Stimulated activated CD8-positive, alpha-beta memory T cell treated with anti-CD3 and anti-CD28 coated beads, Interleukin-4, amount 100 ng/mL, for 4 hours (primary cell): ENCODE data around the gene CTBP1.
"Not testable (repeated sequence)": the region's sequence is repeated elsewhere in the genome, so short reads cannot be mapped to it uniquely, and the experiment has no call there.

ENCODE experiments used
- DNase-seq, 2 donors: peaks; one replicate each; pipeline ENCODE4 v3.0.0-alpha.2; 2020; ENCODE audit warnings: low read depth in 2 of 2, low spot score in 1 of 2

CTBP1 gene

DNA sequence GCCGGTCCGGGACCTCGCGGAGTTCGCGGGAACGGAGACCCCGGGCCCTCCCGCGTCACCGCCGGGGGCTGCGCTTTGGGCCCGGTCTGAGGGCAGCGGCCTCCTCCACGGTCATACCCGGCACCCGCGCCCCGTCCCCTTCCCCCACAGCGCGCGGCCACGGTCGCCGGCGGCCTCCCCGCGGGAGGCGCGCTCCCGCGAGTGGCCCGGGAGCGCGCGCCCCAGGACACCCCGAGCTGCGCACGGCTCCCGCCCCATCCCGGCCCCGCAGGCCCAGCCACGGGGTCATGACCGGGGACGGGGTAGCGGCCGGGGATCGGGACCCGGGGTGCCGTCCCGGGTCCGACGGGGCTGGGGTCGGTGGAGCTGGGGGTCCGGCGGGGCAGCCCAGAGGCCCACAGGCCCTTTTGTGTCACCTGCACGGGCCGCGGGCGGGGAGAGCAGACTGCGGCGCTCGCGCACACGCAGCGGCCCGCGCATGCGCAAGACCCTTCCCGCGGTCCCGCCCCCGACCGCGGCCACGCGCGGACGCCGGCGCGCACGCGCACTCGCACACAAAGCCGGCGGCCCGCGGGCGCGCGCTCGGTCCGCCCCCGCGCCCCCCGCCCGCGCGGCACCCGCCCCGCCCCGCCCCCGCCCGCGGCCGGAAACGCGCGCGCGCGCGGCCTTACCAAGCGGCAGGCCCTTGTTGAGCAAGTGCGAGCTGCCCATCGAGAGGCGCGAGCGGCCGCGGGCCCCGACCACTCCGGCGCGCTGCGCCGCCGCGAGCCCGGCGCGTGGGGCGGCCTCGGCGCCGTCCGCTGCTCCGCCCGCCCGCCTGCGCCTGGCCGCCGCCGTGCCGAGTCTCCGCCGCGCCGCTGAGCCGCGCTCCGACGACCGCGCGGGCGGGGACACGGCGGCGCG lies at the start of gene CTBP1:
Gene CTBP1 (minus strand): TSS at position 886 of the 903 bp plus-strand sequence. CDS start 7,799 bp downstream, outside the sequence.
- DNase-seq, result peak; percentile 40 to 62

DNA sequence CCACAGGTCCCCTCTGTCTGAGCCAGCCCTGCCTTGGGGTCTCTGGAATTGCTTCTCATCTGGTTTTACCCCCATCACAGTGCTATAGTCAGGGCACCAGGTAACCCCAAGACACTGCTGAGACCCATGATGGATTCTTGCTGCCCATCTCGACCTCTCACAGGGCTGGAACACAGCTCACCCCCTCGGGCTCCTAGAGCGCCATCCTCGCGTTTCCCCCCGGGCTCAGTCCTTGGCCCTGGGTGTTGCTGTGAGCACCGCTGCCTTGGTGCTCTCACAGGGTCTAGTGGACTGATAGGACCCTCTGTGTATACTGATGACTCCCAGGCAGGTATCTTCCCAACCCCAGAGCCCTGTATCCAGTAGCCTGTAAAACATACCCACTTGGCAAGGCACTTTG lies 49.5 kb upstream of the CTBP1 start:
- DNase-seq, result no peak

- no peak for DNase-seq
These were observed 48.8 kb upstream of the CTBP1 start for GRCh38 chr4:1297456-1298325.

- no peak for DNase-seq
These were observed 48.1 kb upstream of the CTBP1 start for GRCh38 chr4:1297023-1297395.

DNA sequence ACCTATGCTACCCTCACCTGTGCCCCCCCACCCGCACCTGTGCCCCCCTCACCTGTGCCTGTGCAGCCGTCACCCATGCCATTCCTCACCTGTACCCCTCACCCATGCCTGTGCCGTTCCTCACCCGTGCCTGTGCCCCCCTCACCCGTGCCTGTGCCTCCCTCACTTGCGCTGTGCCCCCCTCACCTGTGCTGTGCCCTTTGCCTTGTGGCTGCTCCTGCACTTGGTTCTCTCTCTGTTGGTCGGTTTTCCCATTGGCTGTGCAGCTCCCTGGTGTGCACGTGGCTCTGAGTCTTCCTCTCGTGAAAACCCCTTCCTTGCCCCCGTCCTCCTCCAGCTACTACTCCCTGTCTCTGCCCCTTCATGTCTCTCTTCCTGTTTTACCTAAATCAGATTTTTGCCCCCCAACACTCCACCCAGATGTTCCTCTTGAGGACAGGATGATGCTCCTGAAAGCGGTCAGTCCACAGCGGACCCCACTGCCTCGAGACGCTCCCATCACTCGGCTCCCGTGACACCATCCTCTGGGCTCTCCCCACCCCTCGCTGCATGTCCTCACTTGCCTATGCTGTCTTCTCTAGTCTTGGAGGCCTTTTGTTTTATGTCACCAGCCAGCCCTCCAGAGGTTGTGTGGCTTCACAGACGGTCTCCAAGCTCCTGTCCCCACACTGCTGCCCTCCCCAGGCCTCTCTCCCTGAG lies 47.5 kb upstream of the CTBP1 start:
- DNase-seq, result no peak

DNA sequence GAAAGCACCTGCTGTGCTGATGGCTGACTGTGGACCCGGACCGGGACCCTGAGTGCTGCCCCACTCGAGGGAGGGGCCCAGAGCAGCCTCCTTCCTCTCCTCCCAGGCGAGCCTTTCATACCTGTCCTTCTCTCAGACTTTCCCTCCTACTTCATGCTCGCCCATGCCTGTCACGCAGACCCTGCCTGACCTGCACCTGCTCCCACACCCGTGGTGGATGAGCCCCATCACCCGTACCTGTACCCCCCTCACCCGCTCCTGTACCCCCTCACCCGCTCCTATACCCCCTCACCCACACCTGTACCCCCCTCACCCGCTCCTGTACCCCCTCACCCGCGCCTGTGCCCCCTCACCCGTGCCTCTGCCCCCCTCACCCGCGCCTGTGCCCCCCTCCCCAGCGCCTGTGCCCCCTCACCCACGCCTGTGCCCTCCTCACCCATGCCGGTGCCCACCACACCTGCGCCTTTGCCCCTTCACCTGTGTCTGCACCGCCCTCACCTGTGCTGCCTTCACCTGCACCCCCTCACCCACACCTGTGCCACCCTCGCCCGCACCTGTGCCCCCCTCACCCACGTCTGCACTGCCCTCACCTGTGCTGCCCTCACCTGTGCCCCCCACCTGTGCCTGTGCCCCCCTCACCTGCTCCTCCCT lies 46.6 kb upstream of the CTBP1 start:
- no peak for DNase-seq

GRCh38 chr4:1294891-1295290 lies 46.0 kb upstream of the CTBP1 start:
- no peak for DNase-seq

DNA sequence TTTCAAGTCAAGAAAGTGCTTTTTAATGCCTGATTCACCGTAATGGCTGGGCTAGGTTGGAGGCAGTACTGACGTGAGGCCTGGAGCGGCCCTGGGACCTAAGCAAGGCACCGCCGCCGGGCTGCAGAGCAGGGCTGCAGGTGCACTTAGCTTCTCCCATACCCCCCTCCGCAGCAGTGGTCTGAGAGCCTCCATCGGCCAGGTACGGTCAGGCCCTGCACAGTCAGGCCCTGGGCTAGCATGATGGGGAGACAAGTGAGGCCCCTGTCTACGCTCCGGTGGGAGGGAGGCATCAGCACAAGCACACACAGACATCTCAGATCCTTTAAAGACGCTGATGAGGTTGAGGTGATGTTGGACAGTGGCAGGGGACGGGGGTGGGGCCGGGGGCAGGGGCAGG lies 45.5 kb upstream of the CTBP1 start:
- DNase-seq, result no peak

DNA sequence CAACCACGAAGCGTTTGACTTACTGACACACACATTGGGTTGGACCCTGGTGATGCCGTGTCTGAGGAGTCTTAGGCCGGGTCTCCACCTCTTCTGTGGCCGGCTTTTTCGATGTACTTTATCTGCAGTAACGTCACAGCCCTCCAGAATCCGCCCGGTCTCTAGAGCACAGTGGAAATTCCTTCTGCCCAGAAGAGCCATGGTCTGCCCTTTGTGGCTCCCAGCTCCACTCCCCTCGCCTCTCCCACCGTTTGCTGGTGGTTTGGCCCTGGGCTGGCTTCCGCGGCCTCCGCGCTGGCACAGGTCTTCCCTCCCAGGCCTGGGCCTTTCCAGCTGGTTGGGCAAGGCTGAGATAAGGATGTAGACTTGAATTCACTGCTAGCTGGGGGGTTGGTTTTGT lies 45.1 kb upstream of the CTBP1 start:
- DNase-seq, result no peak

- DNase-seq, result no peak
These were observed 44.6 kb upstream of the CTBP1 start for GRCh38 chr4:1293531-1293941.

- not testable (repeated sequence) for DNase-seq
These were observed 43.7 kb upstream of the CTBP1 start for GRCh38 chr4:1292703-1293011.

- no peak for DNase-seq
These were observed 43.2 kb upstream of the CTBP1 start for GRCh38 chr4:1291996-1292702.

- no peak for DNase-seq
These were observed 42.2 kb upstream of the CTBP1 start for GRCh38 chr4:1291091-1291490.

GRCh38 chr4:1290165-1290977 lies 41.4 kb upstream of the CTBP1 start:
- DNase-seq, result no peak

DNA sequence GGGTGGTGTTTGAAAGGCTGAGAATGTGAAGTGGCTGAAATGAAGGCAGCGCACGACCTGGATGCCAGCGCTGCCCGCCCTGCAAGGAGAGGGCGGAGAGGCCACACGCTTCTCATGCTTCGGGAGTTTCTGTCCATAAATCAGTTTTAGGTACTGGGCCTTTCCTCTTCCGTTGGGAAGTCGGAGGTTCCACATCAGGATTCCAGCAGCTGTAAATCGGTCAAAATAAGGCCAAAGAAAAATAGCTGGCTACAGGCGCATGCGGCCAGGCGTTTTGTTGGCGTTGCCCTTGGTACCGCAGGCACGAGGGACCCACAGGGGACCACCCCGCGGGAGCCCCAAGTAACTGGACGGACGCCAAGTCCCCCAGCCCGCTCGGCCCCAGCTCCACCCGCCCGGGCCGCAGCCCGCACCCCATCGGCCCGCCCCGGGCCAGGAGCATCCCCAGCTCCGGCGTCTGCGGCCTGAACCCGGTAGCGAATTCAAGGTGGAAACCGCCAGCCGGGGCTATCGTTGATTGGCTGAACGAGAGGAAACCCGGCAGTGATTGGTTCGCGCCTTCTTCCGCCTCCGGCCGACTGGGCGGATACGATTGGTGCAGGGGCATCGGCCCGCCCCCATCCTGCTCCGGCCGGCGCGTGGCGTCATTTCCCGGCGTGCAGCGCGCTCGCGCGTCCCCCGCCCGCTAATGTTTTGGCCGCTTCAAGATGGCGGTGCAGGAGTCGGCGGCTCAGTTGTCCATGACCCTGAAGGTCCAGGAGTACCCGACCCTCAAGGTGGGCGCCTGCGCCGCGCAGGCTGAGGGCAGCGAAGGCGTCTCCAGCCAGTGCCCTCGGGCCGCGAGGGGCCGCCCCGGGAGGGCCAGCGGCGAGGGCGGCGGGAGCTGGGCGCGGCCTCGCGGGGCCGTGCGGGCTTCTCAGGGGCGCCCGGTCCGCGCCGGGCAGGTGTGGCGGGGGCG lies 40.6 kb upstream of the CTBP1 start, which contains the start of gene MAEA:
Gene MAEA (plus strand): TSS at position 685 of the 958 bp plus-strand sequence. CDS start 23 bp downstream, at position 708.
- DNase-seq, result peak; percentile 94

DNA sequence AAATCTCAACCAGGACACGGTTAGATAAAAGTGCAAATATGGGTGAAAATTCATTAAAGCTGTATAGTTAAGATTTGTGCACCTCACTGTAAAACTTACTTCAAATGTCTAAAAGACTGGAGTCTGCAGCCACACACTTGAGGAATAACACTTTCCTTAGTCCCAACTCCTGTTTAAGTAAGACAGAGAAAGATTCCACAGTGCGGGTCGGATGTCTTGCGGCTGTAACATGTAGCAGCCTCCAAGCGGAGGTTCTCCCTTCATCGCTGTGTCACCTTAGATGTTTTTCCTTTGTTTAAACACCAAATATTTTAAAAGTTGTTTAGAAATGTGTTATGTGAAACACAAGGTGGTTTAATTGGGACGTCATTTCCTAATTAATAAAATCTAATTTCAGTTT lies 39.9 kb upstream of the CTBP1 start:
- no peak for DNase-seq

DNA sequence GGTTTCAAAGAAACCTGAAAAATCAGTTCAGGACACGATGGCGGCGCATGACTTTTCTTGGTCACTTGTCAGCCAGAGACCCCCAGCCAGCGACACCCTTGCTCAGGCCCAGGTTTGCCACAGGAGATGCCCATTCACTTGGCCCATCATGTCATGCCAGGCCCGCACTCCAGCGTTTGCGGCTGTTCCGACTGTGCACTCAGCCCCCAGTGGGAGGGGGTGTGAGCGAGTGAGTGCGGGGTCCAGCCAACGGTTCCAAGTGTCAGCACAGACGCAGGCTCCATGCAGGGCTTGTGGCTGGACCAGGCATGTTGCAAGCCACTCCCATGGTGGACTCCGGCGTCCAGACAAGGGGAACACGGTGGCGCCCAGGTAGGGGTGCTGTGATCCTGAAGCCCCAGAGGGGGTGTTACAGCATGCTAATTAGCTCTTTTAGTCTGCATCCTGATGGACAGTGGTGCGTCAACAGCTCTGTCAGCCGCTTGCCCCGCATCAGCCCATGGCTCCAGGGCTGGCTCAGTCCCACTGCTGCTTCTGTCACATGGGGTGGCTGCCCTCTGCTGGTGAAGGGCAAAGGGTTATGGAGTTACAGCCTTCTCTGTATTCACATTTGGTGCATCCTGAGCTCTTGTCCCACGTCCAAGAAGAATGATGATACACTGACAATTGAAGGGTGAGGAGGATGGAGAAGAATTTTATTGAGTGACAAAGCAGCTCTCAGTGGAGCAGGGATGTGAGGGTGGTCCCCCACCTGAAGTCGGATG lies 37.0 kb upstream of the CTBP1 start:
- DNase-seq, result no peak
